HG03280 (cell line): ENCODE data around the gene GID8.

Experiments used
- ATAC-seq: cut with Tn5 transposase; IDR thresholded peaks from one replicate; pipeline ENCODE4 v1.9.1; 2021; ENCODE audit warnings: mild to moderate bottlenecking, moderate library complexity; ENCODE audit not compliant: unreplicated experiment

GID8 gene

DNA sequence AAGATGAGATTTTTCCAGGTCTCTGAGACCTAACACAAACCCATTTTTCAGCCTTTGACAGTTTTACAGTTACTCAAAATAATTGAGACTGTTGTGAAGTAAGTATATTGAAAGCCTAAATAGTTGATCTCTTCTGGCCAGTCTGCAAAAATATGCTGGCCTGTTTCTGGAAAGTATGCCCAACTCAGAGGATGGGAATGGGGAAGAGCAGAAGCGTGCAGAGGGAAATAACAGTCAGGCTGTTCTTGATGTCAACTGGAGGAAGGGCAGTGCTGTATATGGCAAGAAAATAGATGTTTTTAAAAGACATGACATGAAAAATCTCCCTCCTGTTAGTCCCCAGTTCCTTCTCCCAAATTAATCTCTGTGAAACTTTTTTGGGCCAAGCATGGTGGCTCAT lies 3.8 kb downstream of the GID8 start:
- ATAC-seq: no peak

DNA sequence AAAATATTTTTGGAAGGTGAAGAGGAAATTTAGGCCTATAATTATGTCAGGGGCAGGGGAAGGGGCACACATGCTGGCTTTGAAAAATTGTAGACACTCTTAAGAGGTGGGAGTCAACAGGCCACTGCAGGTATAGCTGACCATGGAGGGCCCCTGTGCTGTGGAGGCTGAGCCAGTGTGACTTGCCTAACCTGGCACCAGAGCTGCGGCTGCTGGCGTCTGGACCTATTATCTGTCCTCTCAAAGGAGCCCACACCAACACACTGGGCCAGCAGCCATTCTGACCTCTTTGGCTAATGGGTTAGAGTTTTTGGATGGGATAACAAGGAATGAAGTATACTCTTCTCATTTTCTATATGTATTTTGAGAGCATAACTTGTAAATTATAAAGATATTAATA lies 4.5 kb downstream of the GID8 start:
- ATAC-seq: no peak

DNA sequence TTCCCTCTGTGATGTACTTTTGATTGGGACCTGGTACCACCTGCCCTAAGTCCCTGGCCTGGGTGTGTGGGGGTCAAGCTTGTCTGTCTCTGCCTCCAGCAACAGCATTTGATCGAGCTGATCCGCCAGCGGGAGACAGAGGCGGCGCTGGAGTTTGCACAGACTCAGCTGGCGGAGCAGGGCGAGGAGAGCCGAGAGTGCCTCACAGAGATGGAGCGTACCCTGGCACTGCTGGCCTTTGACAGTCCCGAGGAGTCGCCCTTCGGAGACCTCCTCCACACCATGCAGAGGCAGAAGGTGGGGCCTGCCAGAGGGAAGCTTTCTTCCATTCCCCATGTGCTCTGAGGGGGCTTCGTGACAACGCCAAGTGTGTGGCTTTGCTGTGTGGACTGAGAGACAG lies 5.4 kb downstream of the GID8 start:
- ATAC-seq: no peak

DNA sequence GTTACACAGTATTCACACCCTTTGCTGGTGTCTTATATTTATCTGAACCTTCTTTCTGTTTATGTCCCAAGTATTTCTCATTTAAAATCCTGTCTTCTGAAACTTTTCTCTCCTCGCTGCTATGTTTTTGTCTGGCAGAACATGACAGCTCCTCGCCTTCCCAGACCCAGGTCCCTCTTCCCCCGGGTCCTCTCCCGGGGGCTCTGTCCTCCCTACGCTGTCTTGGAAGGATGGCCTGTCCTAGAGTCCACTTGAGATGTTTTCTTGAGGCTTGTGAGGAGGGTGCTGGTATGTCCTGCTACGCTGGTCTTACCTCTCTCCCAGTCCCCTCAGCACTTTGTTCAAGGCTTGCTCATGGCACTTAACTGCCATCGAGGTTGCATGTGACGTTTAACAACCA lies 6.2 kb downstream of the GID8 start:
- ATAC-seq: no peak

DNA sequence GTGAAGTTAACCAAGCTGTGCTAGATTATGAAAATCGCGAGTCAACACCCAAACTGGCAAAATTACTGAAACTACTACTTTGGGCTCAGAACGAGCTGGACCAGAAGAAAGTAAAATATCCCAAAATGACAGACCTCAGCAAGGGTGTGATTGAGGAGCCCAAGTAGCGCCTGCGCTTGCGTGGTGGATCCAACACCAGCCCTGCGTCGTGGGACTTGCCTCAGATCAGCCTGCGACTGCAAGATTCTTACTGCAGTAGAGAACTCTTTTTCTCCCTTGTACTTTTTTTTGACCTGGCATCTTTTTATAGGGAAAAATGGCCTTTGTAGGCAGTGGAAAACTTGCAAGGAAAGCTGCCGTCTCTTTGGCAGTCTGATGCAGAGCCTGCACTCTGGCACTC lies 6.8 kb downstream of the GID8 start:
- ATAC-seq: no peak

DNA sequence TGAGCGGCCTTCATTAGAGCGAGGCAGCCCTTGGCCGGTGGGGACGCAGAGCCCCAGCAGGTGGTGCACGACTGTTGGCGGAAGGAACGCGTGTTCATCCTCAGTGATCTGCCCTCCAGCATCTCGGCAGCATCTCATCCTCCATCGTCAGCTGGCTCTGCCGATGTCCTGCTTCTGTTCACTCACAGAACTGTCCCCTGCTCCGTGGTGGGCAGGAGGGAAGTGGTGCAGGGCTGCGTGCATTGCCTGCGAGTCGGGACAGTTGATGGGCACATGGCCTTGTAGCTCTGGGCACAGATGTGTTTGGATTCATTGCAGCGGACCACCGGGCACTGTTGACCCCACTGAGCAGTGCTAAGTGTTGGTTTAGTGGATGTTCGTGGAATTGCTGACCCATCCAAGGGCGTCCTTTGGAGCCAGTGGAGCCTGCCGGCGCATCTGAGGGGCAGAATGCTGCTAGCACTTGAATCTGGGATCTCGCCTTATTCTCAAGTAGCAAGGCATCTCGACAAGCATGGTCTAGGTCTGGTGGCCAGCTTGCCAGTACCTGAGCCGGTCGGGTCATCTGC lies 7.9 kb downstream of the GID8 start:
- ATAC-seq: no peak

DNA sequence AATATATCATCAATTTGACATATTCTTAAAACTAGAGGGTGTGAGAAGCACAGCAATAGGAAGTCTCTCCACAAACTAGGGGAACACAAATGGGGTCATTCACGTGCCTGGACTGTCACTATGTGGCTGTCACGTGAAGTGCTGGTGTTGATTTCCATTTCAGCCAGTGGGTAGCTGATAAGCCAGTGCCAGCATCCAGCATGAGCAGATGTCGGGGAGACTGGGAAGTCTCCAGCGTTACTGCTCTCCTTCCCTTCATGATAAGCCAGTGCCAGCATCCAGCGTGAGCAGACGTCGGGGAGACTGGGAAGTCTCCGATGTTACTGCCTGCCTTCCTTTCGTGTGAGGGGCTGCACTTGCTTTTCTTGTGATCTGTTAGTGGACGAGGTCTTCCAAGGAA lies 9.0 kb downstream of the GID8 start:
- no peak for ATAC-seq

DNA sequence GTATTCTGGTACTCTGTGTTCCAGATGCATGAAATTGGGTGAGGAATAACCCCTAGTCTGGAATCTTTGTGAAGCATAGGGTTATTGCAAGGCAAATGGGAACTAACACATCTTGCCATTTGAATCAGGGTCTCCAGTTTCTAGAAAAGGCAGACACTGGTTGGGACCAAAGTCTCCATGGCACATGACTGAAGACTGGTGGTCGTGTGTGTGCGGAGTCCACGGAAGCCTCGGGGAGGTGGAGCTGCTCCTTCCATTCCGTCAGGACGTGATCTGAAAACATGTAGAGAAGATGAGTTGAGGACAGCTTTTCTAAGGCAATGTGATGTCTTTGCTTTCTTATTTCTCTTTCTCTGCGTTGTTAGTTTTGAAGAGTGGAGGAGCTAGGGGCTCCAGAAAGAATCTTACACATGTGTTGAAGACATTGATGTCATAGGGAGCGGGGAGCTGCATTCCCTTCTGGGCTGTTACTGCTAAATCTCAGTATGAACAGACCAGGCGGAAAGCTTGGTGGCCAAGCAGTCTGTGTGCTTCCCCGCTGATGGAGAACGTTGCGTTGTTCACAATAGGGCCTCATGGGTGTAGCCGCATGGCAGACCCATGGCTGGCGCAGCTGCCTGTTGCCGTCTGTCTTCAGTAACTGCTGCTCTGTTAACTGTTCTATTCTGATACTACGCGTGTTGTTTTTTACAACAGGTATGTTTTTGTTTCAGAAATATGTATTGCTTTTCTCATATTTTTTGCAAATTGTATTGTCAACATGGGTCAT lies 9.8 kb downstream of the GID8 start:
- no peak for ATAC-seq

DNA sequence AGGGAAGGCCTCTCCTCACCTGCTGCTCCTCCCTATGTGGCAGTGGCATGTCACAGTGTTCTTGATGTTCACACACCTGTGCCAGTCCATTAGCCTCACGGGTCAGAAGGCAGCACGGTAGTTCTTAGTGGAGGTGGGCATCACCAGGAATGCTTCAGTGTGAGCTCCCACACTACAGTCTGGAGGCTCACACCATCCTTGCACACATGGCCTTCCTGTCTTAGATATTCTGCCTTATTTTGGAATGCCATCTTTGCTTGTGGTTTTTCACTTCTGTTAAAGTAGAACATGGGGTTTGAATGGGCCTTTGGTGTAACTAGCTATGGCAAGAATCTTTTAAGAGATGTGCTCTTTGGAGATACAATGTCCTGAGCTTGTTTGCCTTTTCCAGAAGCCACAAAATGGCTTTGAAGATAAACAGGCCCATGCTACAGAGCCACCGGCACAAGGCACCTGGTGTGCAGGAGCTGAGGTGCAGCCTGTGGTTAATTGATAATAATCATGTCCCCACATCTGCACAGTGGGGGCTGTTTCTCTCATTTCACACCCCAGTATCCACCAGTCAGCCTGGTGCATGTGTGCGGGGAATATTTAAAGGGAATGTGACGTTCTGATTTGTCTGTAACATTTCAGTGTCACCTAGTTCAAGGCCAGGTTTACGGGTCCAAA lies 11.3 kb downstream of the GID8 start:
- ATAC-seq: no peak

DNA sequence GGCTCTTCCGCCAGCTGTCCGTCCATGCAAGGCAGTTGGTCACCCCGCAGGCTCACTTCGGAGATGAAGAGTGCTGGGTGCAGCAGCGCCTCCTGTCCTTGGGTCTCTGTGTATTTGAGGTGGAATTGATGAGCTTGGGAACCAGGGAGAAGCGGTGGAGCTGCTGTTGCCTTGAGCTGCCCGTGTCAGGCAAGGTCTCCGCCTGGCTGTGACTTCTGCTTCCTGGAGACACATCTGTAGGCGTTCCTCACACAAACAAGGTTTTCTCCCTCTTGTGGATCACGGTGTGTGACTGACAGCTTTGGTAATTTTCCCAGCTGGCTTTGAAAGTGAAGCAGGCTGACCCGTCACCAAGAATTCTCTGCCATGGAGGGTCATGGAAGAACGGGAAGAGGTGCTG lies 12.0 kb downstream of the GID8 start:
- ATAC-seq: no peak

DNA sequence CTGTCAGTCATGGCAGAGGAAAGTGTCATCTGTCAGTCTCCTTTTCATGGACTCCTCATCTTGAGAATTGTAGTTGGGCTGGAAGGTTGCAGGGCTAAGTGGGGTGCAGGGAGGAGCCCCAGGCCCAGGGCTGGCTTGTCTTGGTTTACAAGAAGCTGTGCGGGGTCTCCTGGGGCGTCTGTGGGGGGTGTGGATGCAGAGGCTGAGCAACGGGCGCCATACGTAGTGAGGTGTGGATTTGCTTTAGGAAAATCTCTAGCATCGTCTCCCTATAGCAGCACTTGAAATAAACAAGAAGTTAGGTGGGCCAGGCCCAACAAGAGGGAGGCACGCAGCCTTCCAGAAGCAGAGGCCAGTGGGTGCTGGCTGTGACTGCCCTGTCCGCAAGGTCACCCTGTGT lies 12.8 kb downstream of the GID8 start:
- no peak for ATAC-seq

DNA sequence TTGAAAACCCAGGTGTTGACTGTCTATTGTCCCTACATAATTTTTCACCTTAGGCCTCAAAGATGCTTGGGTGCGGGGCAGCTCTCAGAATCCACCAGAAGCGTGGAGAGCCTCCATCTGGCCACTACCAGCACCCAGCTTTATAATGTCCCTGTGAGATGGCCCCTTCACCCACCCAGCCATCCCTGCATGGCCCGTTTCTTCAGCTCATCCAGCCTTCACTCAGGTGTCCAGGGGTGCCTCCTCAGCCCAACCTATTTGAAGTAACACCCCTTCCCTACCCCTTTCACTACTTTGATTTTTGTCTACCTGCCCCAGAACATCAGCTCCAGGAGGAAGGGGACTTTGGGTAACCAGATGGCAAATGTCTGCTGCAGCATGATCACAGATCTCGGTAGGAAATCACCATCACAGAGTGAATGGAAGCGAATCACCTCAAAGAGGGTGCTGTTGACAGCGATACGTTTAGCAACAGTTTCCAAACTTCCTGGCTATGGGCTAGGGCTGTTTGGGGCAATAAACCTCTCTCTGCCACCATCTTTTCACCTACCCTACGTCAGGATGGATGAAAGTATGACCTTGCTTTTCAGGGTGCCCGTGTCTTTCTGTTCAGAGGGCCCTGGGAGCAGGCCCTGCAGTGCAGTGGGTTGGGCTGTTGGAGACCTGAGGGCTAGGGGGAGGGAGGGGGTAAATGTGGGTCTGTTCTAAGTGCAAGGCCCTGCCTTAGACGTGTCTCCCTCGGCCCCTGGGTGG lies 13.4 kb downstream of the GID8 start:
- no peak for ATAC-seq

DNA sequence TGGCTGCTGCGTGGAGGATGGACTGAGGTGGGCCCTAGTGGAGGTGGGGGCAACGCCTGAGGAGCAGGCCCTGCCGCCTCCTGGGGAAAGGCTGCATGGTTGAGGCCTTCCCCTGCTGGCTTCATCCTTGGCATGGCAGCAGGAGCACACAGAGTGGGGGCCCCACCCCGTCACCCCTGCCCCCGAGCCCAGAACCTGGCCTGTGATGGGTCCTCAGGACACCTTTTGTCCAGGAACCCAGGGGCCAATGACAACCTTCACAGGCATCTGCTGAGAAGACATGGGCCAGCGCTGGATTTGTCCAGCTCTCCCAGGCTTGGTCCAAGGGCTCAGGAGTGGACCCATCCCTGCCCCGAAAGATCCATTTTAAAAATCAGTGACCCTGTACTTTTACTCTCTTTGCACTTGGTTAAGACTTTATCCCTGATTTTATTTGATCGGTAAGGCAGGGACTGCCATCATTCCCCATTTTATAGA lies 14.0 kb downstream of the GID8 start:
- ATAC-seq: no peak

DNA sequence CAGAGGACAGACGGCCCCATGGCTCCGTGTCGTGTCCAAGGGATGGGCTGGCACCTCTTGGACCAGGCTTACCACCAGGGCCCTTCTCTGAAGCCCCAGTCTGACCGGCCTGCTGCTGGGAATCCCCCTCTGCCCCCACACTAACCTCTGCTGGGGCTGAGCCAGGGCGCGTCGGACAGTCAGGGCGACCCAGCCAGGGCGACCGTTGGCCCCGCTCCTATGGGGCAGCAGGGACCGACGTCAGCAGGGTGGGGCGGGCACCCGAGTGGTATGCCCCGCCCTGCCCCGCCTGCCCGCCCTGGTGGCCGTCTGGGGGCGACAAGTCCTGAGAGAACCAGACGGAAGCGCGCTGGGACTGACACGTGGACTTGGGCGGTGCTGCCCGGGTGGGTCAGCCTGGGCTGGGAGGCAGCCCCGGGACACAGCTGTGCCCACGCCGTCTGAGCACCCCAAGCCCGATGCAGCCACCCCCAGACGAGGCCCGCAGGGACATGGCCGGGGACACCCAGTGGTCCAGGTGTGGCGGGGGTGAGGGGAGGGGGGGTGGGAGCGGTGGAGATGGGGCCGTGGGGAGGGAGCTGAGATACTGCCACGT lies 14.5 kb downstream of the GID8 start, which contains the start of gene SLC17A9:
TSS of gene SLC17A9 (plus strand) at position 337 of the 595 bp plus-strand sequence. CDS start at position 459, 122 bp downstream.
- peak; percentile 68 for ATAC-seq

DNA sequence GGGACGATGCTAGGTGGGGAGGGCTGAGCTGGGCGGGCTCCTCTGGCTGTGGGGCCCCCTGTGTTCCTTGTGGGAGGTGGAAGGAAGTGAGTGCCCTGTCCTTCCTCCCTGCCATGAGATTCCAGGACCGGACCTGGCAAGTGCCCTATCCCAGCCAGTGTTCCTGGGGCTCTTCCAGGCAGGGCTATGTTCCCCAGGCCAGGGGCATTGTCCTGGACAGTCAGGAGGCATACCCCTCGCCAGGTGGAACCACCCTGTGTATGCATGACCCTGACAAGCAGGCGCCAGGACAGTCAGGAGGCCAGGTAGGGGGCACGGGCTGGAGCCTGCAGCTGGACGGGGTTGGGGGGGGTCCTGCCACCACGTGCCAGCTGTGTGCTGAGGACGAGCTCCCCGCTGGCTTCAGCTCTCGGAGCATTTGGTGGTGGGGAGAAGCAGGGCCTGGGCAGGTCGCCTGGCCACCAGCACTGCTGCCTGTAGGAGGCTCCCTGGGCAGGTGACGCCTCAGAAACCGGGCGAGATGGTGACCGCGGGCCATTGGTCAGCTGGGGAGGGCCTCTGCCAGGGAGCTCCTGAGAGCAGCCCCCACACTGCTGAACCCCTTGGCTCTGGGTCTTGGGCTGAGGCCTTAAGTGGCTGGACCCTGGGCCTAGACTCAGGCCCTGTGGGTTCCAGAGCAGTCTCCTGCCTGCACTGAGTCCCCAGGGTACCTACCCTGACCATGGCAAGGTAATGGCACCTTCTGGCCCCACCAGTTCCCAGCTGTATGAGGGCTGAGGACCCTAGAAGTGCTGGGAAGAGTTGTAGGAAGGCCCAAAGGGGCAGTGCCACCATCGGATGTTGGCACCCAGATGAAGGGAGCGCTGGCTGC lies 15.3 kb downstream of the GID8 start:
- ATAC-seq: no peak

DNA sequence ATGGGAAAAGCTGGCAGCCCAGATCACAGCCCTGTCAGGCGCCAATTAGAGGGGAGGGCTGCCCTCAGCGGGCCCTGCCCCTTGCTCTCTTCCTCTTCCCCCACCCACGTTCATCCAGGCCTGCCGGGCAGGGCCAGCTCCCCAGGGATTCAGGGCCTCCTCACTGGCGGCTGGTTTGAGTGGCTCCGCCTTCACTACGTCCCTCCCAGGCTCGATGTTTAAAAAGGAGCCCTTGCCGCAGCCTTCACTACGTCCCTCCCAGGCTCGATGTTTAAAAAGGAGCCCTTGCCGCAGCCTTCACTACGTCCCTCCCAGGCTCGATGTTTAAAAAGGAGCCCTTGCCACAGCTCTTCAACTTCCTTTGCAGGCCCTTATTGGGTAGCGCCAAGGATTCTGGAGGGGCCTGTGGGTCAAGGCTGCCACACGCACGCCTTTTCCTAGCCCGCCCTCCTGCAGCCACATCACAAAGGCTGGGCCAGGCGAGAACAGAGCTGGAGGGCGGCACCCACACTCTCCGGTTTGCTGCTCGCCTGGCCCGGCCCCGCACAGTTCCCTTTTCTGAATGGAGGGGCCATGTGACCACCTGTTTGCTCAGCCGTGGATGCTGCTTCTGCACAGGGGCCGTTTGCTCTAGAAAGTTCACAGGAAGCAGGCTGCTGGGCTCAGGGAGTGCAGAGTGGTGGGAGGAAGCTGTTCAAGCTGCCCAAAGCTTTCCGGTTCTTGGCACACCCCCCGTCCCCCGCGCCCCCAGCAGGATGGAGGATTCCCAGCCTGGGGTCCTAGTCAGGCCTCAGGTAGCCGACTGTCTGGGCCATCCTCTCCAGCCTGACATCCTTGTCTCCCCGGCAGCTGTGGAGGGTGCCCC lies 16.1 kb downstream of the GID8 start:
- peak; percentile 62 for ATAC-seq

DNA sequence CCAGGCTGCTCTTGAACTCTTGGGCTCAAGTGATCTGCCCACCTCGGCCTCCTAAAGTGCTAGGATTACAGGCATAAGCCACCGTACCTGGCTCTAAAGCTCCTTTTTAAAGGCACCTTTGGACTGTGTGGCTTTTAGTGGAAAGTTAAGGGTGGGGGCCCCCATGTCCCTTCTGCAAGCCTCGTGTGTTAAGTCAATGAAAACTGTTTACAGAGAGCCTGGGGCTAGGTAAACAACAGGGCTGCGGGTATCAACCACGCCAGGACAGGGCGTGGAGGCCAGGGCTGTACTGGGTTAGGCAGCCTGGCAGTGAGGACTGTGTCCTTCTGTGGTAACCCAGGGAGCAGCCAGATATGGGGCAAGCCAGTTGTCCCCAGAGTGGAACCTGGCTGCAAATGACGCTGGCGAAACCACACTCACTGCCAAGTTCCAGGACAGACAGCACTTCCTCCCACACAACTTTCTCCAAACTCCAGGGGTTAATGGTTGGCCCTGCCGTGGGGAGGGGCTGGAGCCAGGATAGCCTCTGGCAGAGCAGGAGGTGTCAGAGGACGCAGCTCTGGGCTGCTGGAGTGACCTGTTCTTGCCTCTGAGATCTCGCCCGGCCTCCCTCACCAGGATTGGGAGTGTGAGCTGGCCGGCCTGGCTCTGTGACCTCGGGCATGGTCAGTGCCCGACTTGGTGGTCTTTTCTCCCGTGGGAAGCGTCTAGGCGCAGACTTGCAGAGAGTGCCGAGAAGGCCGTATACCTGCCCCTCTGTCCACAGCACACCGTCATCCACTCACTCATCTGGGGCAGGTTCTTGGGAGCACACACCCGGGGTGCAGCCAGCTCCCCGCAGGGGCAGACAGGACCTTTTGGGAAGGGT lies 17.8 kb downstream of the GID8 start:
- ATAC-seq: no peak
